Type B pancreatic cell (in vitro differentiated cells): ENCODE data around the gene RBL1. TPM values are rescaled to one million over a fixed set of nuclear protein-coding genes. Genes with fewer than 3 reads are reported as not detected.
"Not testable (repeated sequence)": the region's sequence is repeated elsewhere in the genome, so short reads cannot be mapped to it uniquely, and the experiment has no call there.

Experiments
- DNase-seq: peaks from one replicate; pipeline ENCODE4 v3.0.0; 2021; ENCODE audit warnings: mixed read lengths; ENCODE audit not compliant: unreplicated experiment; ENCODE audit errors: extremely low spot score
- H3K27ac Mint-ChIP-seq: 2 replicates; pipeline ENCODE4 v1.8.0; 2021; ENCODE audit warnings: mild to moderate bottlenecking, mixed read lengths
- H3K27me3 Mint-ChIP-seq: 2 replicates; pipeline ENCODE4 v1.8.0; 2021; ENCODE audit warnings: mixed read lengths
- H3K36me3 Mint-ChIP-seq: 2 replicates; pipeline ENCODE4 v1.8.0; 2021; ENCODE audit warnings: mixed read lengths
- H3K4me1 Mint-ChIP-seq: one replicate; pipeline ENCODE4 v1.8.0; 2021; ENCODE audit warnings: mixed read lengths; ENCODE audit not compliant: unreplicated experiment
- H3K4me3 Mint-ChIP-seq: 2 replicates; pipeline ENCODE4 v1.8.0; 2021; ENCODE audit warnings: mild to moderate bottlenecking, mixed read lengths
- H3K9me3 Mint-ChIP-seq: 2 replicates; pipeline ENCODE4 v1.8.0; 2021; ENCODE audit warnings: mixed read lengths
- CTCF ChIP-seq: fragments of 200-600 bp; sonication (generic); conservative IDR thresholded peaks from 2 replicates; pipeline ENCODE4 v1.5.0; 2021; ENCODE audit warnings: antibody characterized with exemption, mild to moderate bottlenecking
- total RNA-seq: library from RNA; stranded (reverse); gene quantifications from 2 replicates; pipeline ENCODE4 v1.2.1, GENCODE V29; 2021; ENCODE audit warnings: low replicate concordance

The RBL1 gene
- total RNA-seq, 1 donor from 2014 or later, result 16.0 TPM

GRCh38 chr20:37007898-37008649 lies 87.7 kb downstream of the RBL1 start:
- DNase-seq, result no peak

GRCh38 chr20:37005062-37005942 lies 90.5 kb downstream of the RBL1 start:
- not testable (repeated sequence) for H3K4me3 Mint-ChIP-seq, H3K27ac Mint-ChIP-seq, H3K27me3 Mint-ChIP-seq, H3K9me3 Mint-ChIP-seq, H3K4me1 Mint-ChIP-seq, DNase-seq
- peaks cover 11% of the 10 kb centered on the region for H3K36me3 Mint-ChIP-seq

More at GRCh38 chr20:37007898-37008649, 87.7 kb downstream of the RBL1 start:
- Mint-ChIP-seq H3K4me1 (no peaks in the 10 kb centered on the region), H3K9me3 (no peaks in the 10 kb centered on the region), H3K4me3 (no peak overlapping the region), H3K27ac (no peak overlapping the region), H3K27me3 (no peaks in the 10 kb centered on the region), H3K36me3 (peaks cover 10% of the 10 kb centered on the region)
- TF ChIP-seq CTCF, result no peak

- not testable (repeated sequence) for DNase-seq, H3K27ac Mint-ChIP-seq, H3K4me3 Mint-ChIP-seq, H3K9me3 Mint-ChIP-seq, H3K27me3 Mint-ChIP-seq, H3K4me1 Mint-ChIP-seq
- H3K36me3 Mint-ChIP-seq, result peaks cover 19% of the 10 kb centered on the region
These were observed 94.2 kb downstream of the RBL1 start for GRCh38 chr20:37001634-37002033.

GRCh38 chr20:37000171-37000570 lies 95.6 kb downstream of the RBL1 start:
- not testable (repeated sequence) for H3K4me1 Mint-ChIP-seq, H3K27me3 Mint-ChIP-seq, DNase-seq, H3K9me3 Mint-ChIP-seq, H3K27ac Mint-ChIP-seq, H3K4me3 Mint-ChIP-seq
- H3K36me3 Mint-ChIP-seq, result peaks cover 28% of the 10 kb centered on the region

GRCh38 chr20:36998652-36999051 lies 97.1 kb downstream of the RBL1 start:
- no peaks in the 10 kb centered on the region for H3K27me3 Mint-ChIP-seq
- H3K27ac Mint-ChIP-seq, result no peak overlapping the region
- DNase-seq, result no peak
- H3K4me1 Mint-ChIP-seq, result no peaks in the 10 kb centered on the region
- no peak overlapping the region for H3K4me3 Mint-ChIP-seq
- peaks cover 4% of the 10 kb centered on the region for H3K9me3 Mint-ChIP-seq
- TF ChIP-seq CTCF, result no peak
- peaks cover 36% of the 10 kb centered on the region for H3K36me3 Mint-ChIP-seq

- peaks cover 11% of the 10 kb centered on the region for H3K9me3 Mint-ChIP-seq
- no peak overlapping the region for H3K27ac Mint-ChIP-seq
- peaks cover 32% of the 10 kb centered on the region for H3K36me3 Mint-ChIP-seq
- no peak overlapping the region for H3K4me3 Mint-ChIP-seq
- no peaks in the 10 kb centered on the region for H3K4me1 Mint-ChIP-seq
- no peak for TF ChIP-seq CTCF
- no peaks in the 10 kb centered on the region for H3K27me3 Mint-ChIP-seq
- DNase-seq, result no peak
These were observed 98.7 kb downstream of the RBL1 start for GRCh38 chr20:36997121-36997520.

GRCh38 chr20:36994221-36994620 lies 101.6 kb downstream of the RBL1 start:
- Mint-ChIP-seq H3K36me3 (peaks cover 32% of the 10 kb centered on the region), H3K9me3 (peaks cover 11% of the 10 kb centered on the region)
- H3K27me3 Mint-ChIP-seq, DNase-seq, H3K27ac Mint-ChIP-seq, H3K4me3 Mint-ChIP-seq, H3K4me1 Mint-ChIP-seq: not testable (repeated sequence)
